ENCODE results near the gene CA6. TPM values are rescaled to one million over a fixed set of nuclear protein-coding genes. Genes with fewer than 3 reads are reported as not detected.

Gene CA6
- total RNA-seq, 1 experiment from 2014 or later: not detected

DNA sequence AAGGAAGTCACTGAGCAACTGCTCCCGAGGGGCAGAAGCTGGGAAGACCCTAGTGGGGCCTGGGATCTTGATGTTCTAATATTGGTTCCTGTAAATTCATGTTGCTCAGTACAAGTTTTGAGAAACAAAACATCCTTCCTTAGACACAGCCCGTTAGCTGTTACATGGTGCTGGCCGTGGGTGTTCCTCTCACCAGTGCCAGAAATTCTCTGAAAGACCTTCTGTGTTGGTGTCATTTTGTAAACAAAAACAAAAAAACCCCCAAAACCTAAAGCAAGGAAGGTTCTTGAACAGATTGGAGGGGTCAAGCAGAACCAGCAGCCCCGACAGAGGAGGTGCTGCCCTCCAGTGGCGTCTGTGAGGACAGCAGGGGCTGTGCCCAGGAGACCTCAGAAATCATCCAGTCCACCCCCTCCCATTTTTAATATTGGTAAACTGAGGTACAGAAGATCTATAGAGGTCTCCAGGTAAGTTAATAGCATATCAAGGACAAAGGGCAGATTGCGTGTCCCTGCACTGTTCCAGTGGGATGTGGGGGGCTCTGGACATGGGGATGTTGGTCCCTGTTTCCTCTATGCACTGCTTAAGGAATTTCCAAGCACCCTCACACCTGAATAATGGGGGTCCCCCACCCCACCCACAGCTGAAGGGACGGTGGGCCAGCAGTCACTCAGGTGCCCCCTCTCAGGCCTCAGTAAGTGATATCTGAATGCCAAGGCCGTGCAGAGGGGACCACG is 42.4 kb downstream of the CA6 start:
- no peaks in the 10 kb centered on the region for H3K79me1 ChIP-seq (ENCODE audit: insufficient read depth, low read depth, low read length, poor library complexity, severe bottlenecking)
- no peak overlapping the region for H4K91ac ChIP-seq (ENCODE audit: insufficient read length, low read depth, low read length)
- H3K4me3 Mint-ChIP-seq: no peak overlapping the region

More for the DNA sequence above, 42.4 kb downstream of the CA6 start:
- Mint-ChIP-seq H3K4me1 (peaks cover 0 to 4% of the 10 kb centered on the region in 2 experiments; a peak in 2 of 4 replicates), H3K27ac (no peak overlapping the region), H3K9me3 (peaks cover 4 to 5% of the 10 kb centered on the region in 2 experiments), H3K27me3 (ENCODE audit: low read depth) (peaks cover 3% of the 10 kb centered on the region; the same call in 1 of the 2 replicates), H3K36me3 (ENCODE audit: insufficient read depth in 1 of 3, low read depth in 3 of 3) (peaks cover 3 to 6% (median 4%) of the 10 kb centered on the region in 3 experiments; a peak in 4 of 7 replicates)
- no CpG with 5 or more reads among the region's 9 CpGs for WGBS (ENCODE audit: extremely low coverage, insufficient read length, low lambda C conversion rate)
- peak overlapping the region; percentile 98 for H2AFZ ChIP-seq (ENCODE audit: low read length)
- no peak overlapping the region for H4K8ac ChIP-seq (replicated peaks; ENCODE audit: insufficient read length, low read depth, low read length)
- H2BK20ac ChIP-seq (ENCODE audit: low read depth, low read length, poor library complexity, severe bottlenecking): no peak overlapping the region
- H3K14ac ChIP-seq (ENCODE audit: insufficient read depth, low read length): no peak overlapping the region
- H3K27ac ChIP-seq (ENCODE audit: insufficient read length, low read depth, low read length): no peak overlapping the region
- no peak overlapping the region for H2BK15ac ChIP-seq (ENCODE audit: low read depth, low read length)
- no peak overlapping the region for H3T11ph ChIP-seq (ENCODE audit: low read length)
- peak overlapping the region; percentile 15 for H2BK12ac ChIP-seq (ENCODE audit: insufficient read length, low read depth, low read length)
- peak; percentile 68 for DNase-seq
- no peak overlapping the region for H3K4ac ChIP-seq (ENCODE audit: low read depth, low read length)
- H3K18ac ChIP-seq (ENCODE audit: insufficient read length, low read depth, low read length): no peak overlapping the region
- no peak overlapping the region for H2AK5ac ChIP-seq (ENCODE audit: insufficient read length, low read length)
- no peak overlapping the region for H4K5ac ChIP-seq (ENCODE audit: insufficient read length, low read depth, low read length)
- no peaks in the 10 kb centered on the region for H3K27me3 ChIP-seq (ENCODE audit: insufficient read depth, low read length)
- H3K79me2 ChIP-seq (ENCODE audit: insufficient read depth, low read length): no peaks in the 10 kb centered on the region
- no peak overlapping the region for H3K23ac ChIP-seq (ENCODE audit: insufficient read length, low read depth, low read length)
- no peaks in the 10 kb centered on the region for H4K20me1 ChIP-seq (ENCODE audit: control insufficient read depth, insufficient read depth, insufficient read length)
- no peak overlapping the region for H3K4me2 ChIP-seq (ENCODE audit: insufficient read depth, insufficient read length, low read length)
- H2BK120ac ChIP-seq (ENCODE audit: low read depth, low read length, poor library complexity, severe bottlenecking): no peak overlapping the region
- no peaks in the 10 kb centered on the region for H3K9me3 ChIP-seq (ENCODE audit: control insufficient read depth, low read depth, low read length)
- H3K9ac ChIP-seq (ENCODE audit: extremely low read depth, insufficient read length, low read length): no peak overlapping the region
- TF ChIP-seq, protein P1, sequence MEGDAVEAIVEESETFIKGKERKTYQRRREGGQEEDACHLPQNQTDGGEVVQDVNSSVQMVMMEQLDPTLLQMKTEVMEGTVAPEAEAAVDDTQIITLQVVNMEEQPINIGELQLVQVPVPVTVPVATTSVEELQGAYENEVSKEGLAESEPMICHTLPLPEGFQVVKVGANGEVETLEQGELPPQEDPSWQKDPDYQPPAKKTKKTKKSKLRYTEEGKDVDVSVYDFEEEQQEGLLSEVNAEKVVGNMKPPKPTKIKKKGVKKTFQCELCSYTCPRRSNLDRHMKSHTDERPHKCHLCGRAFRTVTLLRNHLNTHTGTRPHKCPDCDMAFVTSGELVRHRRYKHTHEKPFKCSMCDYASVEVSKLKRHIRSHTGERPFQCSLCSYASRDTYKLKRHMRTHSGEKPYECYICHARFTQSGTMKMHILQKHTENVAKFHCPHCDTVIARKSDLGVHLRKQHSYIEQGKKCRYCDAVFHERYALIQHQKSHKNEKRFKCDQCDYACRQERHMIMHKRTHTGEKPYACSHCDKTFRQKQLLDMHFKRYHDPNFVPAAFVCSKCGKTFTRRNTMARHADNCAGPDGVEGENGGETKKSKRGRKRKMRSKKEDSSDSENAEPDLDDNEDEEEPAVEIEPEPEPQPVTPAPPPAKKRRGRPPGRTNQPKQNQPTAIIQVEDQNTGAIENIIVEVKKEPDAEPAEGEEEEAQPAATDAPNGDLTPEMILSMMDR (conservative IDR thresholded peaks at IDR 0.05): peak; percentile 96
- no peak overlapping the region for H2BK5ac ChIP-seq (ENCODE audit: insufficient read length, low read length)
- no peaks in the 10 kb centered on the region for H3K23me2 ChIP-seq (ENCODE audit: insufficient read length, low read depth, low read length, poor library complexity, severe bottlenecking)
- H3K56ac ChIP-seq (ENCODE audit: insufficient read length, low read depth, low read length): no peak overlapping the region
- no peaks in the 10 kb centered on the region for H3K4me1 ChIP-seq (ENCODE audit: insufficient read depth, low read length)

Measured in H9 (cell line).